HepG2 (cell line): ENCODE results near the gene NEAT1. TPM values are rescaled to one million over a fixed set of nuclear protein-coding genes. Genes with fewer than 3 reads are reported as not detected.

Experiments
- CSRNP1 ChIP-seq: sonication (generic); formaldehyde crosslinking; IDR thresholded peaks from 2 replicates; pipeline ENCODE4 v1.8.1; 2023; ENCODE audit warnings: mild to moderate bottlenecking, missing genetic modification reagents
- HOXA9 ChIP-seq: sonication (generic); formaldehyde crosslinking; IDR thresholded peaks from 2 replicates; pipeline ENCODE4 v1.8.1; 2022; ENCODE audit warnings: missing genetic modification reagents, mild to moderate bottlenecking, moderate library complexity, borderline replicate concordance
- SP140L ChIP-seq: sonication (generic); formaldehyde crosslinking; IDR thresholded peaks from 2 replicates; pipeline ENCODE4 v1.4.0; 2020; ENCODE audit warnings: missing genetic modification reagents, borderline replicate concordance
- SSRP1 ChIP-seq: IDR thresholded peaks from 2 replicates; pipeline ENCODE4 v1.6.1; 2016; ENCODE audit warnings: control low read depth
- STAT5B ChIP-seq: sonication (generic); formaldehyde crosslinking; IDR thresholded peaks from 2 replicates; pipeline ENCODE4 v1.4.0; 2020; ENCODE audit warnings: missing genetic modification reagents
- SUZ12 ChIP-seq: fragments of 150-350 bp; IDR thresholded peaks from 2 replicates; pipeline ENCODE4 v1.6.1; 2014; ENCODE audit warnings: low read depth, low read length
- TAF1 ChIP-seq: sonication (generic); formaldehyde crosslinking; IDR thresholded peaks from 2 replicates; pipeline ENCODE4 v1.4.0; 2020; ENCODE audit warnings: missing genetic modification reagents
- TBX2 ChIP-seq: sonication (generic); formaldehyde crosslinking; IDR thresholded peaks from 2 replicates; pipeline ENCODE4 v1.5.0; 2020; ENCODE audit warnings: missing genetic modification reagents, mild to moderate bottlenecking, borderline replicate concordance
- ZBTB26 ChIP-seq: IDR thresholded peaks from 2 replicates; pipeline ENCODE4 v1.6.1; 2016; ENCODE audit warnings: missing compliant biosample characterization, missing genetic modification reagents, borderline replicate concordance
- ZBTB7A ChIP-seq: sonication (generic); formaldehyde crosslinking; IDR thresholded peaks from 2 replicates; pipeline ENCODE4 v1.8.0; 2022; ENCODE audit warnings: mild to moderate bottlenecking, missing genetic modification reagents
- ZMYM2 ChIP-seq: sonication (generic); formaldehyde crosslinking; IDR thresholded peaks from 2 replicates; pipeline ENCODE4 v1.8.0; 2022; ENCODE audit warnings: mild to moderate bottlenecking, missing genetic modification reagents
- ZNF136 ChIP-seq: sonication (generic); formaldehyde crosslinking; IDR thresholded peaks from 2 replicates; pipeline ENCODE4 v1.8.1; 2022; ENCODE audit warnings: low read depth, mild to moderate bottlenecking, moderate library complexity, missing genetic modification reagents
- ZNF235 ChIP-seq: sonication (generic); formaldehyde crosslinking; IDR thresholded peaks from 2 replicates; pipeline ENCODE4 v1.8.1; 2023; ENCODE audit warnings: mild to moderate bottlenecking, missing genetic modification reagents, borderline replicate concordance
- ZNF335 ChIP-seq: sonication (generic); formaldehyde crosslinking; IDR thresholded peaks from 2 replicates; pipeline ENCODE4 v1.4.0; 2020; ENCODE audit warnings: missing genetic modification reagents
- ZNF576 ChIP-seq: sonication (generic); formaldehyde crosslinking; IDR thresholded peaks from 2 replicates; pipeline ENCODE4 v1.4.0; 2020; ENCODE audit warnings: mild to moderate bottlenecking, missing genetic modification reagents
- ZNF737 ChIP-seq: sonication (generic); formaldehyde crosslinking; IDR thresholded peaks from 2 replicates; pipeline ENCODE4 v1.5.0; 2020; ENCODE audit warnings: missing genetic modification reagents, mild to moderate bottlenecking, borderline replicate concordance
- polyA plus RNA-seq, 8 experiments: library from polyadenylated mRNA; depleted of rRNA in 3 of 8; stranded (reverse) in 7 of 8; unstranded in 1 of 8; fragments of >200 nt; fragmentation: Illumina TruSeq in 4 of 8; extraction: Trizol in 4 of 8; gene quantifications; 2 replicates each; pipeline versions ENCODE4 v1.2.1 to v1.2.3, GENCODE V29; 2011 to 2016; ENCODE audit warnings: low read depth in 4 of 8, missing spikeins in 1 of 8, mixed read lengths in 1 of 8; ENCODE audit not compliant: insufficient read depth in 1 of 8
- total RNA-seq, 5 experiments: library from RNA; depleted of rRNA; stranded (reverse); fragments of >200 nt; fragmentation: Illumina TruSeq; extraction: Trizol; gene quantifications; 2 replicates each; pipeline ENCODE4 v1.2.3, GENCODE V29; 2016; ENCODE audit warnings: low read depth in 1 of 5
- TF ChIP-seq, protein P1 (sequence below): sonication (generic); formaldehyde crosslinking; IDR thresholded peaks from 2 replicates; pipeline ENCODE4 v1.5.0; 2020; ENCODE audit warnings: mild to moderate bottlenecking, missing genetic modification reagents
- TF ChIP-seq, protein P2 (sequence below): sonication (generic); formaldehyde crosslinking; IDR thresholded peaks from 2 replicates; pipeline ENCODE4 v1.5.0; 2020; ENCODE audit warnings: missing genetic modification reagents
- TF ChIP-seq, protein P3 (sequence below): sonication (generic); formaldehyde crosslinking; IDR thresholded peaks from 2 replicates; pipeline ENCODE4 v1.5.0; 2020; ENCODE audit warnings: mild to moderate bottlenecking, missing genetic modification reagents
- TF ChIP-seq, protein P4 (sequence below): IDR thresholded peaks from 2 replicates; pipeline ENCODE4 v1.6.1; 2016

Gene NEAT1
- total and polyA plus RNA-seq, 2 of the 13 experiments (the other 11 are each of a cell fraction or from before 2014, with no cell fraction given), result 20.5 to 41.2 TPM

DNA sequence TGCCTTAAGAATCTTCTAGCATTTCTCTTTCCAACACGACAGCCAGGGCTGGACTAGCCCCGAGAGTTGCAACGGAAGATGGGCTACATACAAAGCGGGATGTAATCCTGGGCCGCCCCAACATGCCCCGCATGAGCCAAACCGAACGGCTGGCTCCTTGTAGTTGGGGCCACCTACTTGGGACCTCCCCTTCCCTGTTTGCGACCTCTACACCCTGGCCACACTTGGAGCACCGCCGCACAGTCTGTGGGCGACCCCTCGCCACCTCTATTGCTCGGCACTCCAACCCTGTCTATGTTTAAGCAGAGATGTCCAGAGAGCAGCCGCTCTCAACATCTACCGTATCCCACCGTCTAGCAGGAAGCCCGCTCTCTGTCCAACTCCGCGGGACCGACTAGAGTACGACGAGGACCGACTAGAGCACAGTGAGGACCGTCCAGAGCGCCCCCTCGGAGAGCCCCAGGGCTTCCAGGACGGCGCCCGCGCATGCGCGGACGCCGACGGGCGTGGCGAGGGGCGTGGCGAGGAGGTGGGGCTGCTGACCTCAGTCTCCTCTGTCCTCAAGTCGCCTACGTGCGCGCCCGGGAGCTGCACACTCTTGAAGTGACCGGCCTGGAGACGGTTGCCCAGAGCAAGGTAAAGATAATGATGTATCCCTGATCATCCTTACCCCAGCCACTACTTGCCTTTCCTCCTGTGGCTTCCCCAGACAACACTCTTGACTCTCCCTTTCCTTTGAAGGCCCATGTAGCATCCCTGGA is 32.3 kb downstream of the NEAT1 start (continued):
- TF ChIP-seq CSRNP1 (no peak), SUZ12 (no peak), ZBTB26 (no peak), ZMYM2 (peak; percentile 10; the same call in 1 of the 2 replicates), ZNF576 (CRISPR knock-in tag) (no peak), SSRP1 (CRISPR knock-in tag) (no peak), TAF1 (CRISPR knock-in tag) (peak; percentile 63), ZBTB7A (CRISPR knock-in tag) (no peak), HOXA9 (CRISPR knock-in tag) (0 out of 2 replicates have a peak, but pooled peaks have one; percentile 62), ZNF737 (CRISPR knock-in tag) (no peak), ZNF136 (CRISPR knock-in tag) (no peak), ZNF235 (CRISPR knock-in tag) (no peak), SP140L (CRISPR knock-in tag) (no peak), TBX2 (CRISPR knock-in tag) (peak; percentile 58; the same call in 1 of the 2 replicates), ZNF335 (CRISPR knock-in tag) (no peak), STAT5B (CRISPR knock-in tag) (no peak)
- TF ChIP-seq, protein P1, sequence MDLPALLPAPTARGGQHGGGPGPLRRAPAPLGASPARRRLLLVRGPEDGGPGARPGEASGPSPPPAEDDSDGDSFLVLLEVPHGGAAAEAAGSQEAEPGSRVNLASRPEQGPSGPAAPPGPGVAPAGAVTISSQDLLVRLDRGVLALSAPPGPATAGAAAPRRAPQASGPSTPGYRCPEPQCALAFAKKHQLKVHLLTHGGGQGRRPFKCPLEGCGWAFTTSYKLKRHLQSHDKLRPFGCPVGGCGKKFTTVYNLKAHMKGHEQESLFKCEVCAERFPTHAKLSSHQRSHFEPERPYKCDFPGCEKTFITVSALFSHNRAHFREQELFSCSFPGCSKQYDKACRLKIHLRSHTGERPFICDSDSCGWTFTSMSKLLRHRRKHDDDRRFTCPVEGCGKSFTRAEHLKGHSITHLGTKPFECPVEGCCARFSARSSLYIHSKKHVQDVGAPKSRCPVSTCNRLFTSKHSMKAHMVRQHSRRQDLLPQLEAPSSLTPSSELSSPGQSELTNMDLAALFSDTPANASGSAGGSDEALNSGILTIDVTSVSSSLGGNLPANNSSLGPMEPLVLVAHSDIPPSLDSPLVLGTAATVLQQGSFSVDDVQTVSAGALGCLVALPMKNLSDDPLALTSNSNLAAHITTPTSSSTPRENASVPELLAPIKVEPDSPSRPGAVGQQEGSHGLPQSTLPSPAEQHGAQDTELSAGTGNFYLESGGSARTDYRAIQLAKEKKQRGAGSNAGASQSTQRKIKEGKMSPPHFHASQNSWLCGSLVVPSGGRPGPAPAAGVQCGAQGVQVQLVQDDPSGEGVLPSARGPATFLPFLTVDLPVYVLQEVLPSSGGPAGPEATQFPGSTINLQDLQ (CRISPR knock-in tag), result no peak
- TF ChIP-seq, protein P2, sequence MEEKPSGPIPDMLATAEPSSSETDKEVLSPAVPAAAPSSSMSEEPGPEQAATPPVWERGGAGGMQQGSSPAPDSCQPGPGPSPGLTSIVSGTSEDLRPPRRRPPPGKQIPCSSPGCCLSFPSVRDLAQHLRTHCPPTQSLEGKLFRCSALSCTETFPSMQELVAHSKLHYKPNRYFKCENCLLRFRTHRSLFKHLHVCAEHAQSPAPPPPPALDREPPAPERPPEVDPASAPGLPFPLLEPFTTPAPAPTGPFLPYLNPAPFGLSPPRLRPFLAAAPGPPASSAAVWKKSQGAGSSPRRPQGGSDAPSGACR (CRISPR knock-in tag), result no peak
- TF ChIP-seq, protein P3, sequence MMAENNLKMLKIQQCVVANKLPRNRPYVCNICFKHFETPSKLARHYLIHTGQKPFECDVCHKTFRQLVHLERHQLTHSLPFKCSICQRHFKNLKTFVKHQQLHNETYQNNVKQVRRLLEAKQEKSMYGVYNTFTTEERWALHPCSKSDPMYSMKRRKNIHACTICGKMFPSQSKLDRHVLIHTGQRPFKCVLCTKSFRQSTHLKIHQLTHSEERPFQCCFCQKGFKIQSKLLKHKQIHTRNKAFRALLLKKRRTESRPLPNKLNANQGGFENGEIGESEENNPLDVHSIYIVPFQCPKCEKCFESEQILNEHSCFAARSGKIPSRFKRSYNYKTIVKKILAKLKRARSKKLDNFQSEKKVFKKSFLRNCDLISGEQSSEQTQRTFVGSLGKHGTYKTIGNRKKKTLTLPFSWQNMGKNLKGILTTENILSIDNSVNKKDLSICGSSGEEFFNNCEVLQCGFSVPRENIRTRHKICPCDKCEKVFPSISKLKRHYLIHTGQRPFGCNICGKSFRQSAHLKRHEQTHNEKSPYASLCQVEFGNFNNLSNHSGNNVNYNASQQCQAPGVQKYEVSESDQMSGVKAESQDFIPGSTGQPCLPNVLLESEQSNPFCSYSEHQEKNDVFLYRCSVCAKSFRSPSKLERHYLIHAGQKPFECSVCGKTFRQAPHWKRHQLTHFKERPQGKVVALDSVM (CRISPR knock-in tag), result no peak
- TF ChIP-seq, protein P4, sequence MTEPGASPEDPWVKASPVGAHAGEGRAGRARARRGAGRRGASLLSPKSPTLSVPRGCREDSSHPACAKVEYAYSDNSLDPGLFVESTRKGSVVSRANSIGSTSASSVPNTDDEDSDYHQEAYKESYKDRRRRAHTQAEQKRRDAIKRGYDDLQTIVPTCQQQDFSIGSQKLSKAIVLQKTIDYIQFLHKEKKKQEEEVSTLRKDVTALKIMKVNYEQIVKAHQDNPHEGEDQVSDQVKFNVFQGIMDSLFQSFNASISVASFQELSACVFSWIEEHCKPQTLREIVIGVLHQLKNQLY (CRISPR knock-in tag), result no peak
